ENCODE results near the gene C17orf67.

GRCh38 chr17:56772442-56772841 is 61.3 kb downstream of the C17orf67 start:
- TF ChIP-seq CTCF (IDR thresholded peaks at IDR 0.05; ENCODE audit: insufficient read depth, low read length, poor library complexity, severe bottlenecking) (no peak), EZH2phosphoT487 (conservative IDR thresholded peaks at IDR 0.05; ENCODE audit: low read length) (no peak)
